Measurements from ENCODE around the gene PADI6.

The PADI6 gene

GRCh38 chr1:17358557-17358956 lies 13.4 kb upstream of the PADI6 start:
- DNase-seq, result no peak

GRCh38 chr1:17359031-17359430 lies 13.0 kb upstream of the PADI6 start:
- DNase-seq, result no peak

- no peak for DNase-seq
Measured at GRCh38 chr1:17359808-17360207, 12.2 kb upstream of the PADI6 start.

GRCh38 chr1:17360272-17360956 lies 11.6 kb upstream of the PADI6 start:
- DNase-seq, result no peak

GRCh38 chr1:17361687-17362086 lies 10.3 kb upstream of the PADI6 start:
- no peak for DNase-seq

- no peak for DNase-seq
Measured at GRCh38 chr1:17363351-17363750, 8.6 kb upstream of the PADI6 start.

GRCh38 chr1:17363771-17364170 lies 8.2 kb upstream of the PADI6 start:
- no peak for DNase-seq

- DNase-seq, result no peak
Measured at GRCh38 chr1:17365293-17365692, 6.7 kb upstream of the PADI6 start.

GRCh38 chr1:17369466-17369865 lies 2.5 kb upstream of the PADI6 start:
- no peak for DNase-seq

GRCh38 chr1:17370618-17371017 lies 1.4 kb upstream of the PADI6 start:
- no peak for DNase-seq

GRCh38 chr1:17372955-17373354 lies 959 bp downstream of the PADI6 start:
- no peak for DNase-seq

GRCh38 chr1:17375651-17376050 lies 3.7 kb downstream of the PADI6 start:
- no peak for DNase-seq

GRCh38 chr1:17377325-17377953 lies 5.4 kb downstream of the PADI6 start:
- DNase-seq, result no peak

GRCh38 chr1:17381161-17381560 lies 9.2 kb downstream of the PADI6 start:
- no peak for DNase-seq

GRCh38 chr1:17392199-17392740 lies 20.3 kb downstream of the PADI6 start:
- no peak for DNase-seq

- DNase-seq, result no peak
Measured at GRCh38 chr1:17393230-17393629, 21.2 kb downstream of the PADI6 start.

GRCh38 chr1:17397910-17398695 lies 26.1 kb downstream of the PADI6 start:
- no peak for DNase-seq

- DNase-seq, result no peak
Measured at GRCh38 chr1:17400725-17401341, 28.8 kb downstream of the PADI6 start.

- no peak for DNase-seq
Measured at GRCh38 chr1:17401841-17402240, 29.8 kb downstream of the PADI6 start.

- DNase-seq, result no peak
Measured at GRCh38 chr1:17403081-17403480, 31.1 kb downstream of the PADI6 start.

GRCh38 chr1:17404034-17404684 lies 32.2 kb downstream of the PADI6 start:
- DNase-seq, result no peak

- DNase-seq, result no peak
Measured at GRCh38 chr1:17404820-17405219, 32.8 kb downstream of the PADI6 start.

Measured in NCI-H2081 (cell line).